ENCODE results near the gene RAMACL.

DNA sequence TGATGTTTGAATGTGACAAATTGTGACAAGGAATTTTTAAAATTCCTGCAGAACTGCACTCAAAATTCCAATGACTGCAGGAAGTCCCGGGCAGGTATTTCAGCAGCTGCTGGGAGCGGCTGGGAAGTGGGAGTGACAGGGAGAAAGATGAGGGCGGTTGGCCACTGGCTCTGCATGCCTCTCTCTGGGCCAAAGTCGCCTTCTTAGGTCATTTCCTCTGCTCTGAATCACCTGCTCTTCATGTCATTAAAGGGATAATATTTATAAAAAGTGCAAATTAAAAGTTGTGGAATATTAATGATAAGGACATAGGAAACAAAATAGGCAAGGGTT is 43.9 kb downstream of the RAMACL start:
- TF ChIP-seq POLR2A (IDR thresholded peaks at IDR 0.05) = no peak
- TF ChIP-seq, protein P1, sequence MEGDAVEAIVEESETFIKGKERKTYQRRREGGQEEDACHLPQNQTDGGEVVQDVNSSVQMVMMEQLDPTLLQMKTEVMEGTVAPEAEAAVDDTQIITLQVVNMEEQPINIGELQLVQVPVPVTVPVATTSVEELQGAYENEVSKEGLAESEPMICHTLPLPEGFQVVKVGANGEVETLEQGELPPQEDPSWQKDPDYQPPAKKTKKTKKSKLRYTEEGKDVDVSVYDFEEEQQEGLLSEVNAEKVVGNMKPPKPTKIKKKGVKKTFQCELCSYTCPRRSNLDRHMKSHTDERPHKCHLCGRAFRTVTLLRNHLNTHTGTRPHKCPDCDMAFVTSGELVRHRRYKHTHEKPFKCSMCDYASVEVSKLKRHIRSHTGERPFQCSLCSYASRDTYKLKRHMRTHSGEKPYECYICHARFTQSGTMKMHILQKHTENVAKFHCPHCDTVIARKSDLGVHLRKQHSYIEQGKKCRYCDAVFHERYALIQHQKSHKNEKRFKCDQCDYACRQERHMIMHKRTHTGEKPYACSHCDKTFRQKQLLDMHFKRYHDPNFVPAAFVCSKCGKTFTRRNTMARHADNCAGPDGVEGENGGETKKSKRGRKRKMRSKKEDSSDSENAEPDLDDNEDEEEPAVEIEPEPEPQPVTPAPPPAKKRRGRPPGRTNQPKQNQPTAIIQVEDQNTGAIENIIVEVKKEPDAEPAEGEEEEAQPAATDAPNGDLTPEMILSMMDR (IDR thresholded peaks at IDR 0.05) = no peak
- no peak for TF ChIP-seq EP300 (IDR thresholded peaks at IDR 0.05)

Data from upper lobe of left lung (tissue), 4 donors.